ENCODE data around the gene MUTYH. TPM values are rescaled to one million over a fixed set of nuclear protein-coding genes. Genes with fewer than 3 reads are reported as not detected.

MUTYH gene
- polyA plus RNA-seq, 2 of the 4 experiments (the other 2 are of a cell fraction), result 9.0 to 12.4 TPM

DNA sequence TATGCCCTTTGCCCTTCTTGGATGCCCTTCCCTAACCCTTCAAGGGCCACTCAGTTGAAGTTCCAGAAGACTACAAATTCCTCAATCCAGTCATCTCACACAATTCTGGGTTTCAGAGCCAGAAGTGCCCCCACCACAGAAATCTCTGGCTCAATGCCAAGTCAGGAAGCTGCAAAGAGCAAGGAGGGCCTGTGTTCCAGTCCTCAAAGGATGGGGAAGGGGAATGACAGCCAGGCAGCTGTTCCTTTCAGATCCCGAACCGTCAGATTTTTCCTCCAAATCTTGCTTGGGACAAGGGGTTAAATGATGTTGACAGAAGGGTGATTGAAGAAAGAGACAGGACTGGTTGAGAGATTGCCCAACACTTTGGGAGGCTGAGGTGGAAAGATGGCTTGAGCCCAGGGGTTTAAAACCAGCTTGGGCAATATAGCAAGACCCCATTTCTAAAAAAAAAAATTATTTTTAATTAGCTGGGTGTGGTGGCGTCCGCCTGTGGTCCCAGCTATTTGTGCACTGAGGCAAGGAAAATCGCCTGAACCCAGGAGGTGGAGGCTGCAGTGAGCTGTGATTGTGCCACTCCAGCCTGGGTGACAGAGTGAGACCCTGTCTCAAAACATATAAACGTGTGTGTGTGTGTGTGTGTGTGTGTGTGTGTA is 14.3 kb downstream of the MUTYH start (continued):
- TF ChIP-seq EHMT2 (IDR thresholded peaks at IDR 0.05; ENCODE audit: low read depth), result no peak

GRCh38 chr1:45322486-45323040 is 17.7 kb downstream of the MUTYH start:
- H3K4me1 ChIP-seq, result peaks cover 13% of the 10 kb centered on the region; the same call in 2 of the 3 replicates
- TF ChIP-seq GATA3 (IDR thresholded peaks at IDR 0.05; ENCODE audit: borderline replicate concordance) (no peak), ESRRA (IDR thresholded peaks at IDR 0.05; ENCODE audit: borderline replicate concordance, low read length) (no peak), BHLHE40 (IDR thresholded peaks at IDR 0.05; ENCODE audit: low read depth, low read length) (no peak), ZC3H11A (IDR thresholded peaks at IDR 0.05) (no peak), SMC3 (IDR thresholded peaks at IDR 0.05) (no peak), HMGXB4 (CRISPR knock-in tag; IDR thresholded peaks at IDR 0.05; ENCODE audit: borderline replicate concordance) (no peak), RNF2 (IDR thresholded peaks at IDR 0.05; ENCODE audit: borderline replicate concordance, low read depth) (no peak), POLR2A (IDR thresholded peaks at IDR 0.05; ENCODE audit: low read length) (no peak), HDAC2 (IDR thresholded peaks at IDR 0.05) (no peak), FOSB (CRISPR knock-in tag; IDR thresholded peaks at IDR 0.05) (no peak), EHF (CRISPR knock-in tag; IDR thresholded peaks at IDR 0.05) (no peak), EHMT2 (IDR thresholded peaks at IDR 0.05; ENCODE audit: low read depth) (no peak)
- TF ChIP-seq, protein P1, sequence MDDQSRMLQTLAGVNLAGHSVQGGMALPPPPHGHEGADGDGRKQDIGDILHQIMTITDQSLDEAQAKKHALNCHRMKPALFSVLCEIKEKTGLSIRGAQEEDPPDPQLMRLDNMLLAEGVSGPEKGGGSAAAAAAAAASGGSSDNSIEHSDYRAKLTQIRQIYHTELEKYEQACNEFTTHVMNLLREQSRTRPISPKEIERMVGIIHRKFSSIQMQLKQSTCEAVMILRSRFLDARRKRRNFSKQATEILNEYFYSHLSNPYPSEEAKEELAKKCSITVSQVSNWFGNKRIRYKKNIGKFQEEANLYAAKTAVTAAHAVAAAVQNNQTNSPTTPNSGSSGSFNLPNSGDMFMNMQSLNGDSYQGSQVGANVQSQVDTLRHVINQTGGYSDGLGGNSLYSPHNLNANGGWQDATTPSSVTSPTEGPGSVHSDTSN (IDR thresholded peaks at IDR 0.05), result no peak
- TF ChIP-seq, protein P2, sequence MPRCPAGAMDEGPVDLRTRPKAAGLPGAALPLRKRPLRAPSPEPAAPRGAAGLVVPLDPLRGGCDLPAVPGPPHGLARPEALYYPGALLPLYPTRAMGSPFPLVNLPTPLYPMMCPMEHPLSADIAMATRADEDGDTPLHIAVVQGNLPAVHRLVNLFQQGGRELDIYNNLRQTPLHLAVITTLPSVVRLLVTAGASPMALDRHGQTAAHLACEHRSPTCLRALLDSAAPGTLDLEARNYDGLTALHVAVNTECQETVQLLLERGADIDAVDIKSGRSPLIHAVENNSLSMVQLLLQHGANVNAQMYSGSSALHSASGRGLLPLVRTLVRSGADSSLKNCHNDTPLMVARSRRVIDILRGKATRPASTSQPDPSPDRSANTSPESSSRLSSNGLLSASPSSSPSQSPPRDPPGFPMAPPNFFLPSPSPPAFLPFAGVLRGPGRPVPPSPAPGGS (IDR thresholded peaks at IDR 0.05), result no peak
- TF ChIP-seq, protein P3, sequence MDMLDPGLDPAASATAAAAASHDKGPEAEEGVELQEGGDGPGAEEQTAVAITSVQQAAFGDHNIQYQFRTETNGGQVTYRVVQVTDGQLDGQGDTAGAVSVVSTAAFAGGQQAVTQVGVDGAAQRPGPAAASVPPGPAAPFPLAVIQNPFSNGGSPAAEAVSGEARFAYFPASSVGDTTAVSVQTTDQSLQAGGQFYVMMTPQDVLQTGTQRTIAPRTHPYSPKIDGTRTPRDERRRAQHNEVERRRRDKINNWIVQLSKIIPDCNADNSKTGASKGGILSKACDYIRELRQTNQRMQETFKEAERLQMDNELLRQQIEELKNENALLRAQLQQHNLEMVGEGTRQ (IDR thresholded peaks at IDR 0.05), result no peak
- FAIRE-seq (no peak), ATAC-seq (no peak), DNase-seq (ENCODE audit: low read depth in 1 of 2, low spot score in 1 of 2) (no peak)
- ChIA-PET CTCF (interaction anchor here (0.8 kb wide), 1 partner anchor 304 kb away, joined by 4 read pairs; no protein-coding TSS in a partner anchor), POLR2A (no interaction called here)
- no peak overlapping the region for H3K27ac ChIP-seq
- H3K9me3 ChIP-seq, result no peaks in the 10 kb centered on the region
- 82% methylated on average over 10 of the region's 10 CpGs for WGBS (ENCODE audit: missing lambda C conversion rate)
- H3K4me2 ChIP-seq, result no peak overlapping the region
- no peak overlapping the region for H3K4me3 ChIP-seq

GRCh38 chr1:45321444-45321843 is 18.8 kb downstream of the MUTYH start:
- no peaks in the 10 kb centered on the region for H3K9me3 ChIP-seq
- CTCF ChIA-PET, result interaction anchor here (0.7 to 1.2 kb wide), 2 partner anchors 13 to 22 kb away, joined by 3 to 4 read pairs; no protein-coding TSS in a partner anchor
- no peak overlapping the region for H3K4me3 ChIP-seq
- 94% methylated on average over 5 of the region's 5 CpGs for WGBS (ENCODE audit: missing lambda C conversion rate)
- DNase-seq (ENCODE audit: low read depth in 1 of 2, low spot score in 1 of 2) (no peak), ATAC-seq (no peak), FAIRE-seq (no peak)
- H3K4me1 ChIP-seq, result peaks cover 6% of the 10 kb centered on the region; the same call in 2 of the 3 replicates
- POLR2A ChIA-PET, result interaction anchor here (0.8 kb wide), 1 partner anchor 200 kb away, joined by 3 read pairs; the partner anchor contains the start of gene PRDX1
- no peak overlapping the region for H3K4me2 ChIP-seq
- H3K27ac ChIP-seq, result no peak overlapping the region
- no peak for TF ChIP-seq BHLHE40 (IDR thresholded peaks at IDR 0.05; ENCODE audit: low read depth, low read length)
- no peak for TF ChIP-seq ELK1 (IDR thresholded peaks at IDR 0.05; ENCODE audit: low read depth, low read length)
- TF ChIP-seq TFCP2L1 (CRISPR knock-in tag; IDR thresholded peaks at IDR 0.05), result no peak
- TF ChIP-seq, protein P4, sequence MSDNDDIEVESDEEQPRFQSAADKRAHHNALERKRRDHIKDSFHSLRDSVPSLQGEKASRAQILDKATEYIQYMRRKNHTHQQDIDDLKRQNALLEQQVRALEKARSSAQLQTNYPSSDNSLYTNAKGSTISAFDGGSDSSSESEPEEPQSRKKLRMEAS (IDR thresholded peaks at IDR 0.05), result no peak
- TF ChIP-seq KDM5A (IDR thresholded peaks at IDR 0.05), result no peak
- TF ChIP-seq PHF8 (IDR thresholded peaks at IDR 0.05; ENCODE audit: borderline replicate concordance, low read depth), result no peak
- TF ChIP-seq CHD4 (IDR thresholded peaks at IDR 0.05; ENCODE audit: borderline replicate concordance), result no peak
- TF ChIP-seq HOXA7 (CRISPR knock-in tag; IDR thresholded peaks at IDR 0.05), result no peak
- TF ChIP-seq HOXB5 (CRISPR knock-in tag; IDR thresholded peaks at IDR 0.05), result no peak
- no peak for TF ChIP-seq RCOR1 (IDR thresholded peaks at IDR 0.05; ENCODE audit: low read depth, low read length)
- no peak for TF ChIP-seq RFX5 (IDR thresholded peaks at IDR 0.05)

Data from A549 (cell line).